ENCODE measurements around the gene FOXN3. TPM values are rescaled to one million over a fixed set of nuclear protein-coding genes. Genes with fewer than 3 reads are reported as not detected.

Gene FOXN3
- total RNA-seq, 1 donor from 2014 or later, result 27.8 TPM

- H3K4me3 ChIP-seq (ENCODE audit: low read depth, low read length), result no peak overlapping the region
- DNase-seq (ENCODE audit: low read depth), result no peak
- no peak for TF ChIP-seq CTCF (conservative IDR thresholded peaks at IDR 0.05; ENCODE audit: low read depth, low read length)
Measured at GRCh38 chr14:89178376-89178775, 238.7 kb downstream of the FOXN3 start.

GRCh38 chr14:89175881-89176799 is 240.9 kb downstream of the FOXN3 start:
- no peak for TF ChIP-seq CTCF (conservative IDR thresholded peaks at IDR 0.05; ENCODE audit: low read depth, low read length)
- no peak overlapping the region for H3K4me3 ChIP-seq (ENCODE audit: low read depth, low read length)
- no peak for DNase-seq (ENCODE audit: low read depth)

- no peak for TF ChIP-seq CTCF (conservative IDR thresholded peaks at IDR 0.05; ENCODE audit: low read depth, low read length)
- no peak for DNase-seq (ENCODE audit: low read depth)
- no peak overlapping the region for H3K4me3 ChIP-seq (ENCODE audit: low read depth, low read length)
Measured at GRCh38 chr14:89171628-89172027, 245.4 kb downstream of the FOXN3 start.

- no peak for TF ChIP-seq CTCF (conservative IDR thresholded peaks at IDR 0.05; ENCODE audit: low read depth, low read length)
- H3K4me3 ChIP-seq (ENCODE audit: low read depth, low read length), result no peak overlapping the region
Measured at GRCh38 chr14:89171168-89171567, 245.9 kb downstream of the FOXN3 start.

GRCh38 chr14:89167705-89168104 is 249.3 kb downstream of the FOXN3 start:
- DNase-seq (ENCODE audit: low read depth), result no peak
- TF ChIP-seq CTCF (conservative IDR thresholded peaks at IDR 0.05; ENCODE audit: low read depth, low read length), result no peak
- no peak overlapping the region for H3K4me3 ChIP-seq (ENCODE audit: low read depth, low read length)

More at GRCh38 chr14:89171168-89171567, 245.9 kb downstream of the FOXN3 start:
- DNase-seq (ENCODE audit: low read depth), result no peak

GRCh38 chr14:89166633-89167032 is 250.4 kb downstream of the FOXN3 start:
- DNase-seq (ENCODE audit: low read depth), result no peak
- H3K4me3 ChIP-seq (ENCODE audit: low read depth, low read length), result no peak overlapping the region
- TF ChIP-seq CTCF (conservative IDR thresholded peaks at IDR 0.05; ENCODE audit: low read depth, low read length), result no peak
